ENCODE results near the gene TRIML2. TPM values are rescaled to one million over a fixed set of nuclear protein-coding genes. Genes with fewer than 3 reads are reported as not detected.

Gene TRIML2
- total and polyA plus RNA-seq, 9 of the 15 experiments (the other 6 are each of a cell fraction or from before 2014, with no cell fraction given) = 0.03 to 0.16 TPM; not detected in 7

DNA sequence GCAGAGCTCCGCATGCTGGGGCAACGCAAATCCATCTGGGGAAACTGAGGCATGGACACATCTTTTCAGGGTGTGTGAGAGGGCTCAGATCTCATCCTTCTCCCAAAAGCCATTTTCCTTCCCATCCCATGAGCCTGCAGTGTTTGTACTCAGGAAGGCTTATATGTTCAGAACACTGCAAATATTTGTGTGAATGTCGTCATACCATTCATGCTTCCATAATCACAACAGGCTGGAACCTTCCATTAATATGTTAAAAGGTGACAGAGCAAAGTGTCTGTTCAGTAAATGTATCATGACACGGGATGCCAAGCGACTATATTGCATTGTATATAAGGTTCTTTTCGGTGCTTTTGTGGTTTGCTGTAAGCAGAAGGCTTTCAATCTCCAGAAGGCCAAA lies 38.4 kb upstream of the TRIML2 start (continued):
- no peak for TF ChIP-seq MGA (IDR thresholded peaks at IDR 0.05)
- no peak for TF ChIP-seq FOXM1 (IDR thresholded peaks at IDR 0.05; ENCODE audit: low read depth)
- TF ChIP-seq FOXM1 (CRISPR knock-in tag; IDR thresholded peaks at IDR 0.05; ENCODE audit: low read depth) = no peak
